ENCODE data around the gene CEP55. TPM values are rescaled to one million over a fixed set of nuclear protein-coding genes. Genes with fewer than 3 reads are reported as not detected.

CEP55 gene
- total and polyA plus RNA-seq, 8 donors: 3.4 to 31.3 (median 13.8) TPM

GRCh38 chr10:93458821-93459257, 37.6 kb upstream of the CEP55 start:
- DNase-seq (peak in 3 of 4 donors; percentile 75 to 89 (median 89)), ATAC-seq (peak; percentile 86)
- Histone ChIP-seq H3K27me3 (no peaks in the 10 kb centered on the region), H3K9me3 (no peaks in the 10 kb centered on the region), H3K4me1 (peaks cover 35 to 49% of the 10 kb centered on the region in 2 donors), H3K27ac (peak overlapping the region; percentile 78 to 90), H3K4me3 (no peak overlapping the region), H3K36me3 (peaks cover 0 to 17% of the 10 kb centered on the region in 2 donors)
- TF ChIP-seq CTCF (IDR thresholded peaks at IDR 0.05): no peak
- intact Hi-C loops (cut with DNase I): no loop called here

GRCh38 chr10:93459466-93459865, 36.9 kb upstream of the CEP55 start:
- intact Hi-C loops (cut with DNase I): no loop called here
- Histone ChIP-seq H3K27ac (peak overlapping the region; percentile 78 to 90), H3K4me3 (no peak overlapping the region), H3K9me3 (no peaks in the 10 kb centered on the region), H3K4me1 (peaks cover 41 to 56% of the 10 kb centered on the region in 2 donors), H3K36me3 (peaks cover 0 to 11% of the 10 kb centered on the region in 2 donors), H3K27me3 (no peaks in the 10 kb centered on the region)
- ATAC-seq (no peak), DNase-seq (no peak)
- TF ChIP-seq CTCF (IDR thresholded peaks at IDR 0.05): no peak

GRCh38 chr10:93461109-93461806, 35.2 kb upstream of the CEP55 start:
- Histone ChIP-seq H3K9me3 (no peaks in the 10 kb centered on the region), H3K27me3 (no peaks in the 10 kb centered on the region), H3K36me3 (peaks cover 0 to 5% of the 10 kb centered on the region in 2 donors), H3K4me3 (no peak overlapping the region), H3K27ac (peak overlapping the region; percentile 79 to 94), H3K4me1 (peaks cover 57 to 74% of the 10 kb centered on the region in 2 donors)
- no peak for TF ChIP-seq CTCF (IDR thresholded peaks at IDR 0.05)
- intact Hi-C loops (cut with DNase I): no loop called here
- no peak for DNase-seq
- ATAC-seq: no peak

GRCh38 chr10:93461807-93462178, 34.6 kb upstream of the CEP55 start:
- intact Hi-C loops (cut with DNase I): no loop called here
- peak overlapping the region; percentile 79 to 94 for H3K27ac ChIP-seq
- no peak overlapping the region for H3K4me3 ChIP-seq
- H3K9me3 ChIP-seq: no peaks in the 10 kb centered on the region
- no peak for DNase-seq
- H3K36me3 ChIP-seq: no peaks in the 10 kb centered on the region
- no peaks in the 10 kb centered on the region for H3K27me3 ChIP-seq
- TF ChIP-seq CTCF (IDR thresholded peaks at IDR 0.05): no peak
- no peak for ATAC-seq
- peaks cover 57 to 79% of the 10 kb centered on the region in 2 donors for H3K4me1 ChIP-seq

- H3K9me3 ChIP-seq: no peaks in the 10 kb centered on the region
- H3K4me3 ChIP-seq: no peak overlapping the region
- no peaks in the 10 kb centered on the region for H3K27me3 ChIP-seq
- H3K36me3 ChIP-seq: no peaks in the 10 kb centered on the region
- peak overlapping the region; percentile 79 to 94 for H3K27ac ChIP-seq
- peaks cover 57 to 81% of the 10 kb centered on the region in 2 donors for H3K4me1 ChIP-seq
- TF ChIP-seq CTCF (IDR thresholded peaks at IDR 0.05): no peak
- ATAC-seq (no peak), DNase-seq (no peak)
- intact Hi-C loops (cut with DNase I): no loop called here
These were observed 34.0 kb upstream of the CEP55 start for GRCh38 chr10:93462371-93462770.
